Measurements from ENCODE around the gene RAN. TPM values are rescaled to one million over a fixed set of nuclear protein-coding genes. Genes with fewer than 3 reads are reported as not detected.

The RAN gene
- total RNA-seq, 1 experiment from 2014 or later: 1,968 TPM

DNA sequence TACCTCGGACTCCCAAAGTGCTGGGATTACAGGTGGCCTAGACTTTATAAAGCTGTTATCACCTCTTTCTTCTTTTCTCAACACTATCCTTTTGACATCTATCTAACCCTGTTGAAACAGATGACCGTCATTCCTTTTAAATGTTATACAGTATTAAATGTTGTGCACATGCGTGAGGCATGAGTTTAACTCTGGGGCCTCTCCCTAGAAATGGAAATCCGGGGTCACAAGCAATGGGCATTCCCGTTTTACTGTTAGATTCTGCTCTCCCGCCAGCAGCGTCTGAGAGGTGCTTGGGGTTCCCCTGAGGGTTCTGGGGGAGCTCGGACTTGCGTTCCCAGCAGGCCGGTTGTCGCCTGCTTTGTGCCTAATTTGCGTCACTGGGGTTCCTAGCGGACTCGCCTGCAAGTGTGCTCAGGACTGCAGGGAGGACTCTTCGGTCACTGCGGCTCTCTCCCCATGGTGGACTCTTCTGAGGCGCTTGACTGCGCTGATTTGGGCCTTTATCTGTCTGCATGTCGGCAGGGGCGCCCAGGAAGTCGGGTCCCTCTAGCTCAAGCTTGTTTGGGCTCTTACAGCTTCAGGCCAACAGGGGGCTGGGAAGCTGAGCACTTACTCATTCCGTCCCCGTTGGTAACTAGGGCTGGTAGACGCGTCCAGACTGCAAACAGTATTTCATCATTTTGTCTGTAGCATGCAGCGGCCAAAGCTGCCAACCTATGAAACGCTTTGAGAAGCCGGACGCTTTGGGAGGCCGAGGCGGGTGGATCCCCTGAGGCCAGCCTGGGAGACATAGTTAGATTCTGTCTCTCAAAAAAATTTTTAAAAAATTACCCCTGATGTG is 1.2 kb upstream of the RAN start:
- Histone ChIP-seq H3K27ac (ENCODE audit: insufficient read length, low read depth, low read length) (peak overlapping the region; percentile 28), H3K23me2 (ENCODE audit: insufficient read length, low read depth, low read length, poor library complexity, severe bottlenecking) (peaks cover 12% of the 10 kb centered on the region), H3T11ph (ENCODE audit: low read length) (no peak overlapping the region), H3K56ac (ENCODE audit: insufficient read length, low read depth, low read length) (no peak overlapping the region), H2AK5ac (ENCODE audit: insufficient read length, low read length) (no peak overlapping the region), H4K20me1 (ENCODE audit: control insufficient read depth, insufficient read depth, insufficient read length) (peaks cover 3% of the 10 kb centered on the region), H3K9ac (ENCODE audit: extremely low read depth, insufficient read length, low read length) (no peak overlapping the region), H4K91ac (ENCODE audit: insufficient read length, low read depth, low read length) (peak overlapping the region; percentile 21), H3K9me3 (ENCODE audit: control insufficient read depth, low read depth, low read length) (no peaks in the 10 kb centered on the region), H3K79me1 (ENCODE audit: insufficient read depth, low read depth, low read length, poor library complexity, severe bottlenecking) (no peaks in the 10 kb centered on the region), H3K23ac (ENCODE audit: insufficient read length, low read depth, low read length) (no peak overlapping the region), H2BK12ac (ENCODE audit: insufficient read length, low read depth, low read length) (no peak overlapping the region), H2BK120ac (ENCODE audit: low read depth, low read length, poor library complexity, severe bottlenecking) (no peak overlapping the region), H3K18ac (ENCODE audit: insufficient read length, low read depth, low read length) (peak overlapping the region; percentile 96), H4K8ac (replicated peaks; ENCODE audit: insufficient read length, low read depth, low read length) (no peak overlapping the region), H3K4me2 (ENCODE audit: insufficient read depth, insufficient read length, low read length) (peak overlapping the region; percentile 46), H3K79me2 (ENCODE audit: insufficient read depth, low read length) (peaks cover 13% of the 10 kb centered on the region; the same call in 1 of the 2 replicates), H2AFZ (ENCODE audit: low read length) (no peak overlapping the region), H4K5ac (ENCODE audit: insufficient read length, low read depth, low read length) (no peak overlapping the region), H2BK15ac (ENCODE audit: low read depth, low read length) (no peak overlapping the region), H3K27me3 (ENCODE audit: insufficient read depth, low read length) (no peaks in the 10 kb centered on the region), H2BK5ac (ENCODE audit: insufficient read length, low read length) (no peak overlapping the region), H3K14ac (ENCODE audit: insufficient read depth, low read length) (peak overlapping the region; percentile 90), H3K4me1 (ENCODE audit: insufficient read depth, low read length) (peaks cover 2% of the 10 kb centered on the region; the same call in 1 of the 2 replicates), H3K4ac (ENCODE audit: low read depth, low read length) (no peak overlapping the region; the same call in 1 of the 2 replicates), H2BK20ac (ENCODE audit: low read depth, low read length, poor library complexity, severe bottlenecking) (no peak overlapping the region)
- no CpG with 5 or more reads among the region's 31 CpGs for WGBS (ENCODE audit: extremely low coverage, insufficient read length, low lambda C conversion rate)
- TF ChIP-seq, protein P1, sequence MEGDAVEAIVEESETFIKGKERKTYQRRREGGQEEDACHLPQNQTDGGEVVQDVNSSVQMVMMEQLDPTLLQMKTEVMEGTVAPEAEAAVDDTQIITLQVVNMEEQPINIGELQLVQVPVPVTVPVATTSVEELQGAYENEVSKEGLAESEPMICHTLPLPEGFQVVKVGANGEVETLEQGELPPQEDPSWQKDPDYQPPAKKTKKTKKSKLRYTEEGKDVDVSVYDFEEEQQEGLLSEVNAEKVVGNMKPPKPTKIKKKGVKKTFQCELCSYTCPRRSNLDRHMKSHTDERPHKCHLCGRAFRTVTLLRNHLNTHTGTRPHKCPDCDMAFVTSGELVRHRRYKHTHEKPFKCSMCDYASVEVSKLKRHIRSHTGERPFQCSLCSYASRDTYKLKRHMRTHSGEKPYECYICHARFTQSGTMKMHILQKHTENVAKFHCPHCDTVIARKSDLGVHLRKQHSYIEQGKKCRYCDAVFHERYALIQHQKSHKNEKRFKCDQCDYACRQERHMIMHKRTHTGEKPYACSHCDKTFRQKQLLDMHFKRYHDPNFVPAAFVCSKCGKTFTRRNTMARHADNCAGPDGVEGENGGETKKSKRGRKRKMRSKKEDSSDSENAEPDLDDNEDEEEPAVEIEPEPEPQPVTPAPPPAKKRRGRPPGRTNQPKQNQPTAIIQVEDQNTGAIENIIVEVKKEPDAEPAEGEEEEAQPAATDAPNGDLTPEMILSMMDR (conservative IDR thresholded peaks at IDR 0.05): peak; percentile 68
- peaks cover 0 to 2% of the 10 kb centered on the region in 2 experiments; a peak in 1 of 5 replicates for H3K9me3 Mint-ChIP-seq
- H3K36me3 Mint-ChIP-seq (ENCODE audit: insufficient read depth in 1 of 3, low read depth in 3 of 3): peaks cover 30 to 32% (median 32%) of the 10 kb centered on the region in 3 experiments
- H3K27ac Mint-ChIP-seq: peak overlapping the region; percentile 94 to 98 (median 95)
- DNase-seq: peak; percentile 91
- H3K4me3 Mint-ChIP-seq: peak overlapping the region; percentile 68 to 82
- peaks cover 34 to 42% of the 10 kb centered on the region in 2 experiments for H3K4me1 Mint-ChIP-seq
- no peaks in the 10 kb centered on the region for H3K27me3 Mint-ChIP-seq (ENCODE audit: low read depth)
